HCT116 (cell line): ENCODE data around the gene CTNNA2.

Experiments used
- CBX3 ChIP-seq: IDR thresholded peaks from 2 replicates; pipeline ENCODE4 v1.6.1; 2012; ENCODE audit warnings: low read depth
- CEBPB ChIP-seq: IDR thresholded peaks from 2 replicates; pipeline ENCODE4 v1.6.1; 2012; ENCODE audit warnings: low read depth
- ELF1 ChIP-seq: IDR thresholded peaks from 2 replicates; pipeline ENCODE4 v1.6.1; 2012; ENCODE audit warnings: low read depth, borderline replicate concordance
- EZH2 ChIP-seq: fragments of 200-600 bp; sonication (generic); IDR thresholded peaks from 2 replicates; pipeline ENCODE4 v1.6.1; 2017; ENCODE audit warnings: antibody characterized with exemption, mixed run types
- EZH2phosphoT487 ChIP-seq: fragments of 200-600 bp; IDR thresholded peaks from 2 replicates; pipeline ENCODE4 v1.6.1; 2018; ENCODE audit warnings: antibody characterized with exemption, borderline replicate concordance
- FOSL1 ChIP-seq: IDR thresholded peaks from 2 replicates; pipeline ENCODE4 v1.6.1; 2012; ENCODE audit warnings: low read depth
- POLR2A ChIP-seq: IDR thresholded peaks from 2 replicates; pipeline ENCODE4 v1.7.0; 2011; ENCODE audit warnings: borderline replicate concordance; ENCODE audit not compliant: insufficient read depth, insufficient read length; ENCODE audit errors: extremely low read depth
- POLR2AphosphoS5 ChIP-seq: IDR thresholded peaks from 2 replicates; pipeline ENCODE4 v1.6.1; 2011; ENCODE audit warnings: mild to moderate bottlenecking, low read depth, low read length, moderate library complexity
- RAD21 ChIP-seq: IDR thresholded peaks from 2 replicates; pipeline ENCODE4 v1.6.1; 2012; ENCODE audit warnings: low read depth, mild to moderate bottlenecking
- YY1 ChIP-seq: IDR thresholded peaks from 2 replicates; pipeline ENCODE4 v1.6.1; 2011; ENCODE audit warnings: low read length, low read depth, moderate library complexity, mild to moderate bottlenecking; ENCODE audit not compliant: insufficient replicate concordance; ENCODE audit errors: extremely low read depth
- TF ChIP-seq, protein P1 (sequence below), 3 experiments: fragments of 200-600 bp in 1 of 3; sonication (generic) in 1 of 3; IDR thresholded peaks in 2 of 3; conservative IDR thresholded peaks in 1 of 3; 2 replicates each; pipeline ENCODE4 v1.5.1; 2012 to 2017; ENCODE audit warnings: low read depth in 2 of 3, low read length in 2 of 3, antibody characterized with exemption in 1 of 3, borderline replicate concordance in 1 of 3, control low read depth in 1 of 3, mild to moderate bottlenecking in 1 of 3, mixed read lengths in 1 of 3, mixed run types in 1 of 3, moderate library complexity in 1 of 3; ENCODE audit not compliant: insufficient read depth in 1 of 3

DNA sequence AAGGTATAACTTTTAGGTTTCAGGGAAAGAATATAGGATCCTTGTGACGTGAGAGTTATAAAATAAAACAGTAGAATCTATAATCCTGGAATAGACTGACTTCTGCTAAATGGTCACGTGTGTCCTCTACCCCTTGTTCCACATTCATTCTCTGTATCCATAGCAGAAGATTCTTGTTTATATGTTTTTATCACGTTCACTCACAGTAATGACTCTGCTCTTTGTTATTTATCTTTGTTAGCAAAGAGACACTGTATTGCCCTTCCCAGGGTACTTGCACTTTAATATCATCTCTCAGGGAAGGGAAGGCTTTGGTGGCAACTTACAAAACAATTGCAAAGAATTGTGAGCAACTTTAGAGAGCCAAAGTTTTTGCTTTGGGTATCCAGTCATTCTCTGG, 997.9 kb downstream of the CTNNA2 start:
- TF ChIP-seq RAD21 (no peak), POLR2AphosphoS5 (no peak), EZH2 (no peak), POLR2A (no peak), YY1 (no peak), EZH2phosphoT487 (no peak), CEBPB (no peak), CBX3 (no peak), ELF1 (no peak), FOSL1 (no peak)
- TF ChIP-seq, protein P1, sequence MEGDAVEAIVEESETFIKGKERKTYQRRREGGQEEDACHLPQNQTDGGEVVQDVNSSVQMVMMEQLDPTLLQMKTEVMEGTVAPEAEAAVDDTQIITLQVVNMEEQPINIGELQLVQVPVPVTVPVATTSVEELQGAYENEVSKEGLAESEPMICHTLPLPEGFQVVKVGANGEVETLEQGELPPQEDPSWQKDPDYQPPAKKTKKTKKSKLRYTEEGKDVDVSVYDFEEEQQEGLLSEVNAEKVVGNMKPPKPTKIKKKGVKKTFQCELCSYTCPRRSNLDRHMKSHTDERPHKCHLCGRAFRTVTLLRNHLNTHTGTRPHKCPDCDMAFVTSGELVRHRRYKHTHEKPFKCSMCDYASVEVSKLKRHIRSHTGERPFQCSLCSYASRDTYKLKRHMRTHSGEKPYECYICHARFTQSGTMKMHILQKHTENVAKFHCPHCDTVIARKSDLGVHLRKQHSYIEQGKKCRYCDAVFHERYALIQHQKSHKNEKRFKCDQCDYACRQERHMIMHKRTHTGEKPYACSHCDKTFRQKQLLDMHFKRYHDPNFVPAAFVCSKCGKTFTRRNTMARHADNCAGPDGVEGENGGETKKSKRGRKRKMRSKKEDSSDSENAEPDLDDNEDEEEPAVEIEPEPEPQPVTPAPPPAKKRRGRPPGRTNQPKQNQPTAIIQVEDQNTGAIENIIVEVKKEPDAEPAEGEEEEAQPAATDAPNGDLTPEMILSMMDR (IDR thresholded peaks at IDR 0.05 in 2 of 3, conservative IDR thresholded peaks at IDR 0.05 in 1 of 3; ENCODE audit: borderline replicate concordance in 1 of 3, insufficient read depth in 1 of 3, low read depth in 2 of 3, low read length in 2 of 3): no peak
